Fibroblast of gingiva (primary cell): ENCODE results near the gene RPF1.
A peak's percentile ranks its signal among the peaks of the same experiment; 100 is the strongest.
"Not testable (repeated sequence)": the region's sequence is repeated elsewhere in the genome, so short reads cannot be mapped to it uniquely, and the experiment has no call there.

Source experiments
- DNase-seq: peaks from one replicate; pipeline ENCODE4 v3.0.0-alpha.2; 2011; ENCODE audit warnings: low read depth

Gene RPF1

DNA sequence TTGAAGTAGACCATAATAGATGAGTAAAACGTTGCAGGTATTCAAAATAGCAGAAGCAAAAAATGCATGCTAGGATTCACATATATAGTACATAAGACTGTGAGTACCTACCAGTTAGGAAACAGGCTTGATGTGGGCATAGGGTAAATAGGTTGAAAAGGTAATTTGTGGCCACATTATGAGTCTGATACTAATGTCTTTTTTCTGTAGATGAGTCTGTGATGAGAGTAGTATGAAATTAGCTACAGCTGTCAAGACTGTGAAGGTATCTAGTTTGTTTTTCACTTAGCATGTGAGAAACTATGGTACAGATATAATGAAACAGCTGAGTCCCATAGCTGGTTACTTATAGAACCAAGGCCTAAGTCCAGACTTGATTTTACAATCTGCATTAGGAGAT, 14.7 kb downstream of the RPF1 start:
- no peak for DNase-seq

DNA sequence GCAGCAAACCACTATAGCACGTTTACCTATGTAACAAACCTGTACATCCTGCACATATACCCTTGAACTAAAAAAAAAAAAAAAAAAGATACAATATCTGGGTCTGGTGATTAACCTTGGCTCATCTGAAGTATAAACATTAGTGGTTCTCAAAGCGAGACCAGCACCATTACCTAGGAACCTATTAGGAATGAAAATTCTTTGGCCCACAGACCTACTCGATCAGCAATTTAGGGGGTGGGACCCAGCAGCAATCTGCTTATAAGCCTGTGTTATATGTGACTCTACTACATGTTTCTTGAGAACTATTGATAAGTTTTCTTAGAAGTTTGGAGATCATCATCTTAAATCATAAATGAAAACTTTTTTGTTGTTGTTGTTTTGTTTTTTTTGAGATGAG, 17.4 kb downstream of the RPF1 start:
- no peak for DNase-seq

DNA sequence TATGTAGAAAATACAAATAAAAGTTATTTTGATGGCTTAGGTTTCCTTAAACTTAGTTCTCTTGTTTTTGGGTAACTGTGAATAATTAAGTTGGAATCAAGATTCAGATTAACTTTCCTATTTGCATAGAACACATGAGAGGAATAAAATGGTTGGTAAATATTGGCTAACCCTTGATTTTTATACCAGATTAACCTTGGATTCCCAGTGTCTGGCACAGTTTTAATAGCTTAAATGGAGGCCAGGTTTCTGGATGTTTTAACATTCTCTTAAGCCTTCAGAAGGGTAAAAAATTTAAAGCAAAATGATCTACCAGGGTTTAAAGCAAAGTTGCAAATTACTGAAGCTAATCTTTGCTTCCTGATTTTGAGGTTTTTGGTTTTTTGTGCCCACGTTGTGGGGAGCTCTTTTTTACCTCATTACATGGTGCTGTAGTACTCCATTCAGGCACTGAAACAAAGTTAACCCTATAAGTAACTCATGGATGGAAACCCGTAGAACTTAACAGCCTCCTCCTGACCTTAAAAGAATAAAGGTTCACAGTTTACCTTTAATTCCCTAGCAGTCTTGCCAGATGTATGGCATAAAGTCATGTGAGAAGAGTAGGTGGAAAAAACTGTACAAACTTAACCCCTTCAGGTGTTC, 18.7 kb downstream of the RPF1 start:
- no peak for DNase-seq

DNA sequence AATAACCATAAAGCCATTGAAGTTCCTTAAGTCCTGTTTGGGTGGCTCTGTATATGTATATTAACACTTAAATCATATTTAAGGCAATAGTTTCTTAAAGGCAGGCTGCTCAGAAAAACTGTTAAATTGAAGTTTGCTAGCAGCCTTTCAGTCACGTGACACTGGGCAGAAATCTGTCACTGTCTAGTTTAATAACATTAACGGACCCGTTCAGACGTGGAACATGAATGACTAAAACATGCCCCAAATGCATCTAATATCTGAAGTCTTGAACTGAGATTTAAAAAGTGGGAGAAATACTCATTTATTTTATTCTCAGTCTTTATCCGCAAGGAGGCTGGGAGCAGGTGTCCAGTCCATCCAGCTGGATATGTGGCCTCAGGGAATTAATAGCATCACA, 23.9 kb downstream of the RPF1 start:
- DNase-seq, result no peak

DNA sequence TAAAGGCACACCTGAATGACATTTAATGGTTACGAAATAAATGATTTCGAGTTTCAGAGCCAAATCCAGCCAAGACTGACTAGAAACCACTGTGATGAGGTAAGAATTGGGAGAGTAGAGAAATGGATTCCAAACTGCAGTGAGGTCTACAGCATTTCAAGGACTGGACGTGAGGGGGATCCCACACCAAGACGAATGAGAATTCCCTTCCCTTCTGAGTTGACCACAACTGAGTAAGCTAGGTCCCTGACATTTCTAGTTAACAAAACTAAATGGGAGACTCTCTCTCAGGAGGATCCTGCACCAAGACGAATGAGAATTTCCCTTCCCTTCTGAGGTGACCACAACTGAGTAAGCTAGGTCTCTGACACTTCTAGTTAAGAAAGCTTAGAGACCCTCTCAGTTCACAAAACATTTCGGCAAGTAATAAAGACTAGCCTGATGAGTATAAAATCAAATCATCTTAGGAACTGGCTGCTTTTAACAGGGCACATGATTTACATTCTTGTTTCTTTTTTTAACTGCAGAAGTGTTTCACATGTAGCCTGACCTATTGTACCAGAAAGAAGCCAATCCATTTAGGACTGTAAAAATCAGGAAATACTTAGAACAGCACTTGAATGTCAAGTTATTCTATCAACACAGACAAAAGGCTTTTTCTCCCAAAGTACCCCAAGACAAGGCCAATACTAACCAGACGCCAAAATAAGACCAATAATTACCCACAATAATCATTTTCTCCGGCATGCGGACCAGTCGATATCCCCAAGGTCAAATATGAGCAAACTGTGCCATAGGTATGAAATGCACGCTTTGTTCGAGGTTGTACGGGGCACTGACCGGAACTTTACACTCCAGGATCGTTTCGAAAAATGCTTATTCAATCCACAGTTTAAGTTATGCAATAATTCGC, 25.8 kb downstream of the RPF1 start:
- peak; percentile 49 for DNase-seq

DNA sequence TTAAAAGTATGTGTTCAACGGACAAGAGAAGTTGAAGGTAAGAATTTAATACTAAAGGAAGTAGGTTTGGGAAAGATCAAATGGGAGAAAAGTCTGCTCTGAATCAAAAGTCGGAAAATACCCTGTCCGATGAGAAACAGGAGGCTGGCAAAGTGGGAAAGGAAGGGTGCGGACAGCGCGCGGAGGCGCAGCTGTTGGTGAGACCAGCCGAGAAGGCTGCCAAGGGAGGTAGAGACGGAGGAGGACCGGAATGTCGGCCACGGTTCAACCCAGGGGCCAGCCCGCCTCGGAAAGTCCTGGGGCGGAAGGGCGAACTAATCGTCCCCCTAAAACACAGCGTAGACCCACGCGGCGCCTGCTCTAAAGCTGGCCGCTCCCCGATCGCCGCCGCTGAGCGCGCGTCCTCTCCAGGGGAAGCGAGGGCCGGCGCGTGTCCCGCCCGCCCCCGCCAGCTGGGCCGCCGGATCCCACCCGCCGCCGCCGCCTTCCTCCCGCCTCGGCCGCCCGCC, 26.5 kb downstream of the RPF1 start:
- DNase-seq, result peak; percentile 57

DNA sequence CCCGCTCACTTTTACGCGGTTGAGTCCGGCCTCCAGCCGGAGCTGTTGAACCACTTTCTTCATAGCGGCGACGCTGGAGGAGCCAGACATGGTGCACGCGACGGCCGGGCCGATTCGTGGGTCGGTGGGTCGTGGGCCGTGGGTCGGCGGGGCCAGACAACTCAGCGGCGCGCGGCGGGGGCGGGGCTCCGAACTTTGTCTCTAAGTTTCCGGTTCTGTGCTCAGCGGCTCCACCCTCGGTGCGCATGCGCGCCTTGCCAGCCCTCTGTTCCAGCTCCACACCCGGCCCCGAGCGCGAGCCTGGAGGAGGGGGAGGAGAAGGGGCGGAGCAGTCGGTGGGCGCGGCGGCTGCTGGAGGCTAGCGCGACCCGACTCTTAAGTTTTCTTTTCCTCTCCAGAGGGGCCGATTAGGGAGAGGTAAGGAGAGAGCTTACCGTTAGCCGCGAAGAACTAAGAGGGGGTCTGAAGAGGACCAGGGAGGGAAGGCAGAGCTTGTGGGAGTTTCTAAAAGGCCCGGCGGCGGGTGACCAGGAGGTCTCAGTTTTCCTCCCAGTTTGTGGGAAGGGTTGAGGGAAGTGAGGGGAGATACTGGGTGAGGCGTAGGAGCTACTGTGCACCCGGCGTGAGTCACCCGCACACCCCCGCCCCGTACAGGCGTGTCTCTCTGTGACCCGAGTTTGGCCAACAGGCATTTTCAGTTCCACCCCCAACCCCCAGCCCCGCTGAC, 27.1 kb downstream of the RPF1 start, which contains the start of the genes GNG5 and SPATA1:
Gene GNG5, minus strand, starts transcription at position 580 of the 727 bp plus-strand sequence. Its CDS starts 490 bp downstream, at position 90.
Gene SPATA1, plus strand, starts transcription at position 385 of the 727 bp plus-strand sequence. CDS start 9,974 bp downstream, outside the sequence.
- peak; percentile 95 for DNase-seq

DNA sequence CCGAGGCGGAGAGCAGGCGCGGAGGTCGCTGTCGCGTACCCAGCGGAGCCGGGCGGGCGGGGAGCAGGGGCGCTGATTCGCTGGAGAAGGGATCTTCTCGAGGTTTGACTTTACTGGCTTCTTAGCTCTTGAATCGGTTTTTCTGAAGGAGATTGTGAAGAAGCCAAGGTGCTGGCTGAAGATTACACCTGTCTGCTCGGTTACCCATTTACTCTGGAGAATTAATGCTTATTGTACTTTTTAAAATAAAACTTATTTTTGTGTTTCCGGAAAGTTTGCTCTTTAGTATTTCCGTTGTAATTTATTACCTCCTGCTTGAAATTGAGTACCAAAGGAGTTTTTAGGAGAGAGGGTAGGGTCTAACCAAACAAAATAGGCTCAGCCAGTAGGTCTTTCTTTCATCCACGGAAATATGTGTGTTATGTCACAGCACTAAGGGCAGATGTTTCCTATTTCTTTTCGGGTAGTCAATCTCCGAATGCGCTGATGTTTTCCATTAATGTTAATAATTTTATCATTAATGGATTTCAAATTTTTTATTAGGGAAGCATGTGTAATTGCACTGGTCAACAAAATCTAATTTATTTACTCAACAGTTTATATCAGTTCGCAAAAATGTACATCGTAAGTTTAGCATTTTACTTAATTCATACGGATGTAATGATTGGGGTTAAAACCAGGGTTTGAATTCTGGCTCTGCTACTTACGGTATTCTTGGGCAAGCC, 27.8 kb downstream of the RPF1 start:
- DNase-seq, result no peak

DNA sequence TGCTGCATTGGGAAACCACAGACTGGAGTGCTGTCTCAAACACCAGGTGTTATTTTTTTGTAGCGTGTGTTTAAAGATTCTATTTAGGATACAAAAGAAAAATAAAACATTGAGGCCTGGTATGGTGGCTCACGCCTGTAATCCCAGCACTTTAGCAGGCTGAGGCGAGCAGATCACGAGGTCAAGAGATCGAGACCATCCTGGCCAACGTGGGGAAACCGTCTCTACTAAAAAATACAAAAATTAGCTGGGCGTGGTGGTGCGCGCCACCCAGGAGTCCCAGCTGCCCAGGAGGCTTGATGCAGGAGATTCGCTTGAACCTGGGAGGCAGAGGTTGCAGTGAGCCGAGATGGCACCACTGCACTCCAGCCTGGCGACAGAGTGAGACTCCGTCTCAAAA, 28.8 kb downstream of the RPF1 start:
- not testable (repeated sequence) for DNase-seq

DNA sequence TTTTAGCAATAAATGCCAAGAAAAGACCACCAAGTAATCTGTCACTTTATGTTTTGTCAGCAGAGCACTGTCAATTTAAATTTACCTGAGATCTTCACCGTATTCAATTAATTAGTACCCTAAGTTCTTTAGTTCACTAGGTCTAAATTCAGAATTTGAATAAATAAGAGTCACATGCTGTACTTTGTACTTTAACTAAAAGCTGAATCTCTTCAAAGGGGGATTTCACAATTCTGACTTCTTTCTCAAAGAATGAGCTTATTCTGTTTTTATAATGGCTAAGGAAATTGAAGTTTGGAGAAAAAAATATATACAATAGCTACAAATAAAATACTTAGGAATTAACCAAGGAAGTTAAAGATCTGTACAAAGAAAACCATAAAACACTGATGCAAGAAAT, 29.4 kb downstream of the RPF1 start:
- no peak for DNase-seq

DNA sequence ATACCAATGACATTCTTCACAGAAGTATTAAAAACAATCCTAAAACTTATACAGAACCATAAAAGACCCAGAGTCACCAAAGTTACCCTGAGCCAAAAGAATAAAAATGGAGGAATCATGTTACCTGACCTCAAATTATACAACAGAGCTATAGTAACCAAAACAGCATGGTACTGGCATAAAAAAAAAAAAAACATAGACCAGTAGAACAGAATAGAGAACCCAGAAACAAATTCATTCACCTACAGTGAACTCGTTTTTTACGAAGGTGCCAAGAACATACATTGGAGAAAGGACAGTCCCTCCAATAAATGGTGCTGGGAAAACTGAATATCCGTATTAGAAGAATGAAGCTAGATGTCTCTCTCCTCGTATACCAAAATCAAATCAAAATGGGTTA, 30.0 kb downstream of the RPF1 start:
- no peak for DNase-seq

DNA sequence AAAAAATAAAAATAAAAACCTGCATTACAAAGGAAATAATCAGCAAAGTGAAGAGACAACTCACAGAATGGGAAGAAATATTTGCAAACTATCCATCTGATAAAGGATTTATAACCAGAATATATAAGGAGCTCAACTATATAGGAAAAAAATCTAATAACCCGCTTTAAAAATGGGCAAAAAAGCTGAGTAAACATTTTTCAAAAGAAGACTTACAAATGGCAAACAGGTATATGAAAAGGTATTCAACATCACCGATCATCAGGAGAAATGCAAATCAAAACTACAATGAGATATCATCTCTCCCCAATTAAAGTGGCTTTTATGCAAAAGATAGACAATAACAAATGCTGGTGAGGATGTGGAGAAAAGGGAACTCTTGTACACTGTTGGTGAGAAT, 31.1 kb downstream of the RPF1 start:
- DNase-seq, result no peak

DNA sequence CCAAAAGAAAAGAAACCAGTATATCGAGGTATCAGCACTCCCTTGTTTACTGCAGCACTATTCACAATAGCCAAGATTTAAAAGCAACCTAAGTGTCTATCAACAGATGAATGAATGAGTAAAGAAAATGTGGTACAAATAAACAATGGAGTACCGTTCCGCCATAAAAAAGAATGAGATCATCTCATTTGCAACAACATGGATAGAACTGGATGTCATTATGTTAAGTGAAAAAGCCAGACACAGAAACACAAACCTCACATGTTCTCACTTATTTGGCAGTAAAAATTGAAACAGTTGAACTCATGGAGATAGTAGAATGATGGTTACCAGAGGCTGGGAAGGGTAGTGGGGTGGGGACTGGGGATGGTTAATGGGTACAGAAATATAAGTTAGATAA, 31.6 kb downstream of the RPF1 start:
- DNase-seq, result no peak

DNA sequence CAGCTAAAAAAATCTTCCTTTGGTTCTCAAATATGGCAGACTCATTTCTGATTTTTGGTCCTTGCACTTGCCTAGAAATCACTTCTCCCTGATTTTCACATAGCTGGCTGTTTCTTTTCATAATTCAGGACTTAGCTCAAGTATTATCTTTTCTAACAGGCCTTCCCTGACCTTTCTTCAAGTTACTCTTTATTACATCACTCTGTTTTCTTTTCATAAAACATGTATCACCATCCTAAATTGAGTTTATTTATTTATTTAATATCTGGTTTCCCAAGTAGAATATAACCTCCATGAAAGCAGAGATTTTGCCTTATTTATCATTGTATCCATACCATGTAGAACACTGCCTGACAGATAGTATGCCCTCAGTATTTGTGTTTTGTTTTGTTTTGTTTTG, 45.5 kb downstream of the RPF1 start:
- no peak for DNase-seq

DNA sequence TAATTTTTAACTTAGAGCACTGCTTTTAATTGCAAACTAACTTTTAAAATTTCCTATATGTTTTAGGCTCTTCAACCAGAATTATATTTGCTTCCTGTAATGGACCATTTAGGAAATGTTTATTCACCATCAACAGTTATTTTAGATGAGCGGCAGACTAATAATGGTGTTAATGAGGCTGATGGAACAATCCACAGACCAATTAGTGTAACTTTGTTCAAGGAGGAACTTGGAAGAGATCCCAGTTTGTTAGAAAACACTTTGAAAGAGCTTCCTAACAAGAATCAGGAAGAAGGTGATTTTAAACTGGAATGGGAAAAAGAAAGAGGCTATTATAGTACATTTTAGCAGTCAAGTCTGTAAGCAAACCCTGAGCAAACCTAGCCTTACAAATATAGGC, 46.7 kb downstream of the RPF1 start:
- no peak for DNase-seq

DNA sequence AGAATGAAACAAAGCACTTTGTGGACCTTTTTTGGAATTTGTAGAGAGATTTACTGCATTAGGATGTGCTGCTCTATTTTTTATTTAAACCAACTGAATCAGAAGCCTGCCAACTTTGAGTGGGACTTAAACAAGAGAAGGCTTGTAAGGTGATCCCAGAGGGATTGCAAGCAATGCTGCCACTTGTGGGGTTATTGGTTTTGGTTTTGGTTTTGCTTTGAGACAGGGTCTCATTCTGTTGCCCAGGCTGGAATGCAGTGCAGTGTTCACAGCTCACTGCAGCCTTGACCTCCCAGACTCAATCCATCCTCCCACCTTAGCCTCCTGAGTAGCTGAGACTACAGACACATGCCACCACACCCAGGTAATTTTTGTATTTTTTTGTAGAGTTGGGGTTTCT, 59.5 kb downstream of the RPF1 start:
- no peak for DNase-seq

DNA sequence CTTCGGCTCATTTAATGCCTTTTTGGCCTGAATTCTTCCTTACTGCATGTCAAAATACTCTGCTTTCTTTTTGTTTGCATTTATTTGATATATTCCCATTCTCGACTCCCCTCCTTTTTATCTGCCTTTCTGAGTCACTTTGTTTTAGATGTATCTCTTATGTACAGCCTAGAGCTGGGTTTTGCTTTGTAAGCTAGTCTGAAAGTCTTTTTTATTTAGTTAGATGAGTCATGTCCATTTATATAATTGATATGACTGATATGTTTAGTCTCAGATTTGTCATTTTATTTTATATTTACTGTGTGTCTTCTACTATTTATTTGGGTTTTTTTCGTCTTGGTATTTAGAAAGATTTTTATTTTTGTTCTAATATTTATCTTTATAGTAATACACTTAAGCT, 60.9 kb downstream of the RPF1 start:
- no peak for DNase-seq

DNA sequence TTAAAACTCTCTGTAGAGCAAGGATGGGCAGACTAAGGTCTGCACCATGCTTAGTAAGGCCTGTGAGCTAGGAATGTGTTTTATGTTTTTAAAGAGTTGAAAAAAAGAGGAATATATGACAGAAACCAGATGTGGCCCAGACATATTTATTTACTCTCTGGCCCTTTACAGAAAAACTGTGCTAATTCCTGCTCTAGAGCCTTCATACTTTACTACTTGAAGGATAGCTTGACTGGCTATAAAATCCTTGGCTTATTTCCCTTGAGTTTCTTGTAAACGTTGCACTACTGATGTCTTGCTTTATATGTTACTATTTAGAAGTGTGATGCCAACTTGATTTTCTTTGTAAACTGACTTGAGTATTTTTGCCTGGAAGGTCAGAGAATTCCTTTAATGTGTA, 61.7 kb downstream of the RPF1 start:
- DNase-seq, result peak; percentile 21

DNA sequence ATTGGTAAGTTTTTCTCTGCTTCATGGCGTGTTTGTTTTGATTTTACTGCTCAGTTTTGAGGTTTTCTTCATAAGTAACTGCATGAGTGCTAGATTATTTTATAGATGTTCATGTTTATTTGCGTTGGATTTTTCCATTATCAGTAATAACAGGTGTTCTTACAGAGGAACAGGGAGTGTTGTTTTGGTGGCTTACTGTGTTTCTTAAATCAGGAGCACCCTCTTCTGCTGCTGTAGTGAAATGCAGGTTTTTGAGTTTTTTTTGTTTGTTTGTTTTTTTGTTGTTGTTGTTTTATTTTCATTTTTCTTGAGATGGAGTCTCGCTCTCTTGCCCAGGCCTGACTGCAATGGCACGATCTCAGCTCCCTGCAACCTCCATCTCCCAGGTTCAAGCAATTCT, 62.6 kb downstream of the RPF1 start:
- no peak for DNase-seq
